ENCODE measurements around the gene TRABD2B. TPM values are rescaled to one million over a fixed set of nuclear protein-coding genes. Genes with fewer than 3 reads are reported as not detected.
A peak's percentile ranks its signal among the peaks of the same experiment; 100 is the strongest.

Gene TRABD2B
- total and polyA plus RNA-seq, 2 of the 13 experiments (the other 11 are each of a cell fraction or from before 2014, with no cell fraction given), result 0.04 TPM; not detected in 1

DNA sequence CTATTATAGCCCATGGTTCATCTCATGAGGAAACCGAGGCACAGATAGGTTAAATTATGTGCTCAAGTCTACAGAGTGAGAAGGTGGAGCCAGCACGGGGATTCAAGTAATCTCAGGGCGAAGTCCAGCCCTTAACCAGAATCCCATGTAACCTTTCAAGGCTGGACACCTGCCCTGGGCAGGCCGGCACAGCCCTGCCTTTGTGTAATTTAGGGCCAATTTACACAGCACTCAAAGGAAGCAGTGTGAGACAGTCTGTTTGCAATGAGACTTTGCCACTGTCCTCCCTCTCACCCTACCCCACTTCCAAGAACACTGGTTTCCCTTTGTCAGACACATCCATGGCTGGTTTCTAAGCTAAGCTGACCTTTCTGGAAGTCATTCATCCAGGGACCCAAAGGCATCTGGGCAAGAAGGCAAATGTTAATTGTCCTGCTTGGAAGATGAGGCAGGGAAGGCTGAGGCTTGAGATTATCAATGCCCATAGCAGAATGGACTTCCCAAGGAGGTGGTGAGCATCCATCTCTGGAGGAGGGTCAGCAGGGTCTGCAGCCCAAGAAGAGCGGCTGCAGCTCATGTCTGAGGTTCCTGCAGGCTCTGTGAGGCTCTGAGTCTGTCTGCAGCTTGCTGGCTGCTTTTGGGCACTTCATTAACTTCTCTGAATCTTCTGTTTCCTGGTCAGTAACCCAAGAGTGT is 159.2 kb downstream of the TRABD2B start (continued):
- TF ChIP-seq, protein P1, sequence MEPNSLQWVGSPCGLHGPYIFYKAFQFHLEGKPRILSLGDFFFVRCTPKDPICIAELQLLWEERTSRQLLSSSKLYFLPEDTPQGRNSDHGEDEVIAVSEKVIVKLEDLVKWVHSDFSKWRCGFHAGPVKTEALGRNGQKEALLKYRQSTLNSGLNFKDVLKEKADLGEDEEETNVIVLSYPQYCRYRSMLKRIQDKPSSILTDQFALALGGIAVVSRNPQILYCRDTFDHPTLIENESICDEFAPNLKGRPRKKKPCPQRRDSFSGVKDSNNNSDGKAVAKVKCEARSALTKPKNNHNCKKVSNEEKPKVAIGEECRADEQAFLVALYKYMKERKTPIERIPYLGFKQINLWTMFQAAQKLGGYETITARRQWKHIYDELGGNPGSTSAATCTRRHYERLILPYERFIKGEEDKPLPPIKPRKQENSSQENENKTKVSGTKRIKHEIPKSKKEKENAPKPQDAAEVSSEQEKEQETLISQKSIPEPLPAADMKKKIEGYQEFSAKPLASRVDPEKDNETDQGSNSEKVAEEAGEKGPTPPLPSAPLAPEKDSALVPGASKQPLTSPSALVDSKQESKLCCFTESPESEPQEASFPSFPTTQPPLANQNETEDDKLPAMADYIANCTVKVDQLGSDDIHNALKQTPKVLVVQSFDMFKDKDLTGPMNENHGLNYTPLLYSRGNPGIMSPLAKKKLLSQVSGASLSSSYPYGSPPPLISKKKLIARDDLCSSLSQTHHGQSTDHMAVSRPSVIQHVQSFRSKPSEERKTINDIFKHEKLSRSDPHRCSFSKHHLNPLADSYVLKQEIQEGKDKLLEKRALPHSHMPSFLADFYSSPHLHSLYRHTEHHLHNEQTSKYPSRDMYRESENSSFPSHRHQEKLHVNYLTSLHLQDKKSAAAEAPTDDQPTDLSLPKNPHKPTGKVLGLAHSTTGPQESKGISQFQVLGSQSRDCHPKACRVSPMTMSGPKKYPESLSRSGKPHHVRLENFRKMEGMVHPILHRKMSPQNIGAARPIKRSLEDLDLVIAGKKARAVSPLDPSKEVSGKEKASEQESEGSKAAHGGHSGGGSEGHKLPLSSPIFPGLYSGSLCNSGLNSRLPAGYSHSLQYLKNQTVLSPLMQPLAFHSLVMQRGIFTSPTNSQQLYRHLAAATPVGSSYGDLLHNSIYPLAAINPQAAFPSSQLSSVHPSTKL (CRISPR knock-in tag; IDR thresholded peaks at IDR 0.05), result peak; percentile 92
- 0 out of 2 replicates have a peak, but pooled peaks have one; percentile 32 for TF ChIP-seq ZNF383 (CRISPR knock-in tag; IDR thresholded peaks at IDR 0.05; ENCODE audit: borderline replicate concordance)
- no peak for TF ChIP-seq SP1 (IDR thresholded peaks at IDR 0.05)
- TF ChIP-seq SP1 (CRISPR knock-in tag; IDR thresholded peaks at IDR 0.05), result no peak
- no peak for TF ChIP-seq NFYB (CRISPR knock-in tag; IDR thresholded peaks at IDR 0.05)
- TF ChIP-seq, protein P2, sequence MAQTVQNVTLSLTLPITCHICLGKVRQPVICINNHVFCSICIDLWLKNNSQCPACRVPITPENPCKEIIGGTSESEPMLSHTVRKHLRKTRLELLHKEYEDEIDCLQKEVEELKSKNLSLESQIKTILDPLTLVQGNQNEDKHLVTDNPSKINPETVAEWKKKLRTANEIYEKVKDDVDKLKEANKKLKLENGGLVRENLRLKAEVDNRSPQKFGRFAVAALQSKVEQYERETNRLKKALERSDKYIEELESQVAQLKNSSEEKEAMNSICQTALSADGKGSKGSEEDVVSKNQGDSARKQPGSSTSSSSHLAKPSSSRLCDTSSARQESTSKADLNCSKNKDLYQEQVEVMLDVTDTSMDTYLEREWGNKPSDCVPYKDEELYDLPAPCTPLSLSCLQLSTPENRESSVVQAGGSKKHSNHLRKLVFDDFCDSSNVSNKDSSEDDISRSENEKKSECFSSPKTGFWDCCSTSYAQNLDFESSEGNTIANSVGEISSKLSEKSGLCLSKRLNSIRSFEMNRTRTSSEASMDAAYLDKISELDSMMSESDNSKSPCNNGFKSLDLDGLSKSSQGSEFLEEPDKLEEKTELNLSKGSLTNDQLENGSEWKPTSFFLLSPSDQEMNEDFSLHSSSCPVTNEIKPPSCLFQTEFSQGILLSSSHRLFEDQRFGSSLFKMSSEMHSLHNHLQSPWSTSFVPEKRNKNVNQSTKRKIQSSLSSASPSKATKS (CRISPR knock-in tag; IDR thresholded peaks at IDR 0.05), result no peak
- TF ChIP-seq, protein P3, sequence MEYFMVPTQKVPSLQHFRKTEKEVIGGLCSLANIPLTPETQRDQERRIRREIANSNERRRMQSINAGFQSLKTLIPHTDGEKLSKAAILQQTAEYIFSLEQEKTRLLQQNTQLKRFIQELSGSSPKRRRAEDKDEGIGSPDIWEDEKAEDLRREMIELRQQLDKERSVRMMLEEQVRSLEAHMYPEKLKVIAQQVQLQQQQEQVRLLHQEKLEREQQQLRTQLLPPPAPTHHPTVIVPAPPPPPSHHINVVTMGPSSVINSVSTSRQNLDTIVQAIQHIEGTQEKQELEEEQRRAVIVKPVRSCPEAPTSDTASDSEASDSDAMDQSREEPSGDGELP (IDR thresholded peaks at IDR 0.05; ENCODE audit: borderline replicate concordance, low read depth), result 0 out of 2 replicates have a peak, but pooled peaks have one; percentile 7
- TF ChIP-seq JARID2 (CRISPR knock-in tag; IDR thresholded peaks at IDR 0.05; ENCODE audit: insufficient replicate concordance), result no peak
- TF ChIP-seq SMARCC2 (IDR thresholded peaks at IDR 0.05), result no peak
- TF ChIP-seq, protein P4, sequence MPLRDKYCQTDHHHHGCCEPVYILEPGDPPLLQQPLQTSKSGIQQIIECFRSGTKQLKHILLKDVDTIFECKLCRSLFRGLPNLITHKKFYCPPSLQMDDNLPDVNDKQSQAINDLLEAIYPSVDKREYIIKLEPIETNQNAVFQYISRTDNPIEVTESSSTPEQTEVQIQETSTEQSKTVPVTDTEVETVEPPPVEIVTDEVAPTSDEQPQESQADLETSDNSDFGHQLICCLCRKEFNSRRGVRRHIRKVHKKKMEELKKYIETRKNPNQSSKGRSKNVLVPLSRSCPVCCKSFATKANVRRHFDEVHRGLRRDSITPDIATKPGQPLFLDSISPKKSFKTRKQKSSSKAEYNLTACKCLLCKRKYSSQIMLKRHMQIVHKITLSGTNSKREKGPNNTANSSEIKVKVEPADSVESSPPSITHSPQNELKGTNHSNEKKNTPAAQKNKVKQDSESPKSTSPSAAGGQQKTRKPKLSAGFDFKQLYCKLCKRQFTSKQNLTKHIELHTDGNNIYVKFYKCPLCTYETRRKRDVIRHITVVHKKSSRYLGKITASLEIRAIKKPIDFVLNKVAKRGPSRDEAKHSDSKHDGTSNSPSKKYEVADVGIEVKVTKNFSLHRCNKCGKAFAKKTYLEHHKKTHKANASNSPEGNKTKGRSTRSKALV (CRISPR knock-in tag; IDR thresholded peaks at IDR 0.05), result no peak
- TF ChIP-seq, protein P5, sequence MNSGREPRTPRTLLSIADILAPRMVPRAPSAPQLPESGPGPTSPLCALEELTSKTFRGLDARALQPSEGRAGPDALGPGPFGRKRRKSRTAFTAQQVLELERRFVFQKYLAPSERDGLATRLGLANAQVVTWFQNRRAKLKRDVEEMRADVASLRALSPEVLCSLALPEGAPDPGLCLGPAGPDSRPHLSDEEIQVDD (CRISPR knock-in tag; IDR thresholded peaks at IDR 0.05; ENCODE audit: borderline replicate concordance), result no peak
- TF ChIP-seq PCBP1 (IDR thresholded peaks at IDR 0.05; ENCODE audit: borderline replicate concordance, low read depth, low read length), result no peak
- TF ChIP-seq SKI (IDR thresholded peaks at IDR 0.05; ENCODE audit: partially characterized antibody), result no peak
- TF ChIP-seq SIN3B (IDR thresholded peaks at IDR 0.05; ENCODE audit: low read length), result no peak
- peak; percentile 91 for TF ChIP-seq HDAC2 (CRISPR knock-in tag; IDR thresholded peaks at IDR 0.05)
